Activated CD8-positive, alpha-beta memory T cell treated with anti-CD3 and anti-CD28 coated beads for 4 hours (primary cell): ENCODE measurements around the gene PATE3.

Experiments
- DNase-seq, 2 donors: peaks; one replicate each; pipeline ENCODE4 v3.0.0-alpha.2; 2020; ENCODE audit warnings: low read depth in 2 of 2

Gene PATE3, protein sequence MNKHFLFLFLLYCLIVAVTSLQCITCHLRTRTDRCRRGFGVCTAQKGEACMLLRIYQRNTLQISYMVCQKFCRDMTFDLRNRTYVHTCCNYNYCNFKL

DNA sequence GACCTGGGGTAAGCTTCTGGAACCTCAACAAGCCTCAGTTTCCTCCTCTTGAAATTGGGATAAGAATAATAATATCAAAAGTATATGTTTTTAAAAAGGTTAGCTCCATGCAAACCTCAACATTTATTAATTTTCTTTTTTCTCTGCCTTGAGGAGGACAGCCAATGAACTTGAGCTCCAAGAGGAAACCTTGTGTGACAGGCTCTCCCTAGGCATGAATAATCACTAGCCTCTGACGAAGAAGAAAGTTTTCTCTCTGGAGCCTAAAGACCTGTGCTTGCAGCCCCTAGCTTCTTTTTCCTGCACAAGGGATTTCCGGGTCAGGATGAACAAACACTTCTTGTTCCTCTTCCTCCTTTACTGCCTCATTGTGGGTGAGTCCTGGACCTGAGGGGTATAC is at the start of gene PATE3:
TSS of gene PATE3 (plus strand) at position 301 of the 400 bp plus-strand sequence. CDS start at position 326, 25 bp downstream.
- DNase-seq, result no peak

DNA sequence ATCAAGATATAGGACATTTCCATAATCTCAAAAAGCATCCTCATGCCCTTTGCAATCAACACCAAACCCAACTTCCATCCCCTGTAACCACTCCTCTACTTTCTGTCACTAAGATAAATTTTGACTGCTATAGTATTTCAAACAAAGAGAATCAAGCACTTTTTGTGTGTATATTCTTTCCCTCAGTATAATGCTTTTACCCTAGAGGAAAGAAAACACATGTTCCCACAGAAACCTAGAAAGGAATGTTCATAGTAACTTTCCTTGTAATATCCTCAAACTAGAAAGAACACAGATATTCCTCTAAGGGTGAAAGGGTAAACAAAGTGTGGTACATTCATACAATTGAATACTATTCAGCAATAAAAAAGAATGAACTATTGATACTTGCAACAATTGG is 47.3 kb upstream of the PATE3 start:
- DNase-seq, result no peak

DNA sequence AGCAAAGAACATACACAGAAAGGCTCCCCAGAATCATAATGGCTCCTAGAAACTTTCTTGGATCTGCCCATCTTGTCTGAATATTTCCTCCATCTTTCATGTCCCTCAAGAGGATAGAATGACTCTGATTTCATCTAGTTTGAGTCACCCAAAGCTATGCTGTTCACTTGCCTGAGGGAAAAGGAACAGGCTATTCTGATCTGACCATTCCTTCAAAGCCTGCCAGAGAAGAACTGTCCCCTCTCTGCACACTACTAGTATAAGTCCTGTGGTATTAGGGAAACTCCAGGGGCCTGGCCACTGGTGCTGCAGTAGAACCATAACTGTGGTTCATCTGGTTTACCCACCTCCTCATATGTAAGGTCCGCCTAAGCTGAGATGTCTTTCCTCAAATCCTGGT is 44.2 kb upstream of the PATE3 start:
- DNase-seq, result no peak

DNA sequence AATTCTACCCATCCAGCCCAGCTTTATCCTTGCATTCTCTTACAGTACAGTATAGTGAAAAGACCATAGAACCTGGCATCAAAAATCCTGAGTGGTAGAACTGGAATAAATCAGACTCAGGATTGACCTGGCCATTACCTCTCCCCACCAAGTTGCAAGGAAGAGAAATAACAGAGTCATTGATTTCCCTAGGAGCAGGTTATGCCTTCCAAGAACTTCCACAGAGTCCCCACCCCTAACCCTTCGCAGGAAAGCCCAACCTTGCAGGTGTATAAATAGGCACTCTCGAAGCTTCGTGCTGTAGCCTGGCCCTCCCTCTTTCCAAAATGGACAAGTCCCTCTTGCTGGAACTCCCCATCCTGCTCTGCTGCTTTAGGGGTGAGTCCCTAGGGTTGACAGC is 41.9 kb upstream of the PATE3 start, which contains the start of gene PATE1:
TSS of gene PATE1 (plus strand) at position 301 of the 400 bp plus-strand sequence. CDS start at position 327, 26 bp downstream.
- DNase-seq, result no peak

DNA sequence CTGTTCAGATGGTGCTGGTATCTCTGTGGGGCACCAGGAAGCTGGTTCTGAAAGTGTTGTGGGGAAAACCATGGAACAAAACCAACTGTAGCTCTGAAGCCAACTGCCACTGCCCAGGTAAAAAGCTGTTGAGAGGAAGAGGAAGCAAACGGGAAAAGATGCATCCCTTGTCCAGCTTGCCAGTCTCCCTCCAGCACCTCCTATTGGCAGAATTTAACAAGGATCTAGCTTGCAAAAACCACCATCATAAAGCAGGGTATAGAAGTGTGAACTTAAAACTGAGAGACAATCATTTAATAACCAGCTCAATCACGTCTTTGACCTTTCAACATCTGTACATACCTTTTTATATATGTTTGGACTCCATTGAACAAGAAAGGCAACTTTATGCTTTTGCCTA is 37.3 kb upstream of the PATE3 start:
- DNase-seq, result no peak

DNA sequence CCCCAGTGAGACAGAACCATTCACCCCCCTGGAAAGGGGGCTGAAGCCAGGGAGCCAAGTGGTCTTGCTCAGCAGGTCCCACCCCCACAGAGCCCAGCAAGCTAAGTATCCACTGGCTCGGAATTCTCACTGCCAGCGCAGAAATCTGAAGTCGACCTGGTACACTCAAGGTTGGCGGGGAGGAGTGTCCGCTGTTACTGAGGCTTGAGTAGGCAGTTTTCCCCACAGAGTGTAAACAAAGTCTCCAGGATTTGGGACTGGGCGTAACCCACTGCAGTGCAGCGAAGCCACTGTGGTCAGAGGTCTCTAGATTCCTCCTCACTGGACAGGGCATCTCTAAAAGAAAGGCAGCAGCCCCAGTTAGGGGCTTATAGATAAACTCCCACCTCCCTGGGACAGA is 31.9 kb upstream of the PATE3 start:
- DNase-seq, result no peak

DNA sequence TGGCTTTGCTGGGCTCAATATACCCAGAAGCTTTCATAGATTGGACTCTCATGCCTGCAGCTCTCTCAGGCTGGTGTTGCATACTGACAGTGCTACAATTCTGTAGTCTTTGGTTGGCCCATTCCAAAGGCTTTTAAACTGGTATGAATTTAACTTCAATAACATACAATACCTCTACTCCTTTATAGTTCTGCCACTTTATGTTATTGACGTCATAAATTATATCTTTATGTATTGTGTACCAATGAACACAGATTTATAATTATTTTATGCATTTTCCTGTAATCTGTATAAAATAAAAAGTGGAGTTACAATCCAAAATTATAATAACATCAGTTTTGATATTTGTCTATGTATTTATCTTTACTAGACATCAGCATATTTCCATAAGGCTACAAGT is 25.5 kb upstream of the PATE3 start:
- DNase-seq, result no peak

DNA sequence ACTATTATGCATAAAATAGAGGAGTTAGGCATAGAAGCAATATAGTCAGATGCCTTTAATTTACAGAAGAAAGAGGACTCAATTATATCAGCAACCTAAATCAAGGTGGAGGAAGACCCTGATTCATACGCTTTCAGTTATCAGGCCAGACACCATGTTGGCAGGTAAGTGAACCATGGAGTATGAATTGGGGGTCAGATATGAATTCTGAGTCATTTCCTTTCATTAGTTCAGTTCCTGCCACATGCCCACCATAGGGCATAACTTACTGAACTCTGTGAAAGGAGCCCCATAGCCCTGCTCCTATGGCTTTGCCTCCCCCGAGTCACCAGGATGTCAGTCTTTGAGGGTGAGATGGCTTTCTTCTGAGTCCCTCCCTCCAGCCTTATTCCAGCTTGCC is 24.4 kb upstream of the PATE3 start:
- no peak for DNase-seq

DNA sequence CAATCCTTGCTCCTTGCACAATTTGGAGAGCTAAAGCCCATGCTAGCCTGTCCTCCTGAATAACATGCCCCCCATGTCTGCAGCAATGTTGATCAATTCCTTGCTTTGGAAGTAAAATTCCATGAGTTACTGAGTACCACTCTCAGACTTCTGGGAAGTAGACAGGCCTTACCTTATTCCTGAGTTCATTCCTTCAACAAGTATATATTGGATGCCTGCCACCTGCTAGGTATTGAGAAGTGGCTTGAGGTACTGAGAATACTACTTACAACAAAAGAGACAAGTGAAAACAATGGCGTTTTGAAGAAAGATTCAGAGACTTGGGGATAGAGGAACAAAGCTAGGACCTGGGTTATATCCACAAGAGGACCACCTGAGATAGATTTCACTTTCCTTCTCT is 21.7 kb upstream of the PATE3 start:
- no peak for DNase-seq

DNA sequence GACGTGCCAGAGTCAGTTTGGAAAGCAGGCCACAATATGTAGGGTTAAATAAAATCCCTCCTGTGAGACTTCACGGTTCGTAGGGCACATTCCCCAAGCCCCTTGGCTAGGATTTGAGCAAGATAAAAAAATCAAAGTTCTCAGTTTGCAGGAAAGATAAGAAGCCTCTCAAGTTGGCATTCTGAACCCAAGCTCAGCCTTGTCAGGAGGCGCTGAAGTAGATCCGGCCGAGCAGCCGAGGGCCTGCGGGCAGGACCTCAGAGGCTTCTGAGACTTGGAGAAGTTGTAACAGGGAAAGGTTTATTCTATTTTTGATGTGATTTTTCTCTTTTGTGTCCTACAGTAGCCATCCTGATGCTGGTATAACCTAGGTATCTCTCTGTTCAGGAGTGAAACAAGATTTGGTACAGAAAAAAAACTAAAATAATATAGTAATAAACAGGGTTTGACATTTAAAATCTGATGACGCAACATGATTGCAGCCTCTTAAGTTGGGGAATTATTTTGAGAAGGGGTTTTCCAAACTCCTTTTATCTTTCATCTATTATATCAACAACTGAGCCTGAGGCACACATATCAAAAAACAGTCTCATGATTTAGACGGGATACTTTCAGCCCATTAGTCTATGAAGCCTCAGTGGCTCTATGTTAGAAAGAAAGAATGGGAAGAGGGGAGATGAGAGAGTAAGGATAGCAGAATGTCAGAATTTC is 19.4 kb upstream of the PATE3 start:
- DNase-seq, result no peak

DNA sequence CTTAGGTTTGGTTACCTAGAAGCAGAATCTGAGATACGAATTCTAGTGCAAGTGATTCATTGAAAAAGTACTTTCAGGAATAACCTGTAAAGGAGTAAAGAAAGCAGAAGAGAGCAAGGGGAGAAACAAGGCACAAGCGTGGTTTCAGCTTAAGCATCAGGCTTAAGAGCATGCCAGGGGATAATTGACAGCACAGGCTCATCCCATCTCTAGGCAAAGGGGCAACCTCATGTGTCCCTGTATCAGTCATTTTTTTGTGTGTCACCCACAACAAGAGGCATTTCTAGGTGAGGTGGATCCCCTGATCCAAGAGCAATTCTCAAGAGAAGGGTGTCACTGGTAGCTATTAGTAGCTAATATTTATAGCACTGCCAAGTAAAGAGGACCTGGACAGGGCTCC is 17.3 kb upstream of the PATE3 start:
- no peak for DNase-seq

DNA sequence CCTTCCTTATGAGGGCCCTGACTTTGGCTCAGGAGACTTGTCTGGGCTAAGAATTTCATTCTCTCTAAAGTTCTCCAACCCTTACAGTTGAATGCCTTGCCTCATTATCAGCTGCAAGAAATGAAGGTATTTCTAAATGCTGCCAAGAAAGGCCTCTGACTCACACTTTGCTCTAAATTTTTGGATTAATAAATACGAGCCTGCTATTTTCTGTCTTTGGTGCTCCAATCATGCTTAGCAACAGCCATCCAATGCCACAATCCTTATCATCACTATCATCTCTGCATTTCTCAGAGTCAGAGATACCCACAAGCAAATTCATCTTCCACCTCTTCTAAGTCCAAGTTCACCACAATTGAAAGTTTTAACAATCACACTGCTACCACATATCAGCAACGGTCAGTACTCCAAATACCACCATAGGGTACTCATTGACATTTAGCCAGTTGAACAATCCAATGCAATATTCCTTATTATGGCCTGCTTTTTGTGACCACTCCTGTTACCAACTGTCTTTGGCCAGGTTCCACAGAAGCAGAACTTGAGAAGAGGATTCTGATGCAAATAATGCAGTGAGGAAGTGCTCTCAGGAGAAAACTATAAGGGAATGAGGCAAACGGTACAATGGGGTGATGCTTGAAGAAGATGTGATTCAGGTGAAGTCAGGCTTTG is 15.0 kb upstream of the PATE3 start:
- DNase-seq, result no peak

DNA sequence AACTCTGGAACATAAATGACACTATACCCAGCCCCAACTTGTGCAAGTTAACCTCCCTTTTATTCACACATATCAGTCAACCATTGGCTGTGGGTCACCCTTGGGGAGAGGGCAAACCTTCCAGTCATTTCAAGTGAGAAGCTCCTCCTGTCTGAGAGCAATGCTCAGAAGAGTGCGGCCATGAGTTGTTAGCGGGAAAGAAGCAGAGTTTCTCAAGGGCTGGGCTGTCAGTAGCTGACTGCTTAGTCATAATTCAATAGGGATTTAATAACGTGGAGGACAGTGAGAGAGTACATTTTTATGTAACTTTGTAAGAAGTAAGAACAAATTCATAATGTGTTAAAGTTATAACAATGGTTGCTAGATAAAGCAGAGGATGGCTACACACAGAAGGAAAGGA is 14.4 kb upstream of the PATE3 start:
- no peak for DNase-seq

DNA sequence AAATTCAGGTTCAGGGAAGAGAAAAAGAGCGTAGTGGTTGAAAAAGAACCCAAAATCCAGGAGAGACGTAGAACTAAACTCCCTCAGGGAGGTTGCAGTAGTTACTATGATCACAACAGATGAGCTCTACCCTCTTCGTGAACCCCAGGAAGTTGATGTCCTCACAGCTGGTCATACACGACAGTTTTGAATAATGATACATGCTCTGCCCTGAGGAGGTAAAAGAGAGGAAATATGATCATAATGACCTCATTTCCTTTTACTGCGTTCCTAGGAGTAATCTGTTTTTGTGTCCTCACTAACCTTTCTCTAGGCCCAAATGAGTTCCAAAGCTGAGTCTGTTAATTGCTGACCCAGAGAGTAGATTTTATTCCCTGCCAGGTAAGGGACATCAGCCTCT is 10.6 kb upstream of the PATE3 start:
- DNase-seq, result no peak

DNA sequence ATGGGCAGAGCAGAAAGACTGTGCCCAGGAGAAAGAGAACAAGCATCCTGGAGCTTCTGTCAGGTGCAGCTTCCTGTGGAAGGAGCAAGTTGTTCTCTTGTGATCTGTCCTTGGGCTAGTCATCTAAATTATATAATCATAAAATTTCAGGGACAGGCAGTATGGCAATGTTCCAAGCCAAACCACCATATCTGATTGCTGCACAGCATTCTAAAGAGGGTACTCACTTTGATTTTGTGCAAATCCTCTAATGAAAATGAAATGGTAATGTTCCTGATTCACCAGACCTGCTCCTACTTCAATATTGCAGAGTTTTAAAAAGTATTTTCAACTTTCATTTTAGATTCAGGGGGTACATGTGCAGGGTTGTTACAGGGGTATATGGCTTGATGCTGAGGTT is 9.2 kb upstream of the PATE3 start, which contains the start of gene PATE2:
TSS of gene PATE2 (minus strand) at position 101 of the 400 bp plus-strand sequence. CDS start at position 46, 55 bp downstream.
- DNase-seq, result no peak

DNA sequence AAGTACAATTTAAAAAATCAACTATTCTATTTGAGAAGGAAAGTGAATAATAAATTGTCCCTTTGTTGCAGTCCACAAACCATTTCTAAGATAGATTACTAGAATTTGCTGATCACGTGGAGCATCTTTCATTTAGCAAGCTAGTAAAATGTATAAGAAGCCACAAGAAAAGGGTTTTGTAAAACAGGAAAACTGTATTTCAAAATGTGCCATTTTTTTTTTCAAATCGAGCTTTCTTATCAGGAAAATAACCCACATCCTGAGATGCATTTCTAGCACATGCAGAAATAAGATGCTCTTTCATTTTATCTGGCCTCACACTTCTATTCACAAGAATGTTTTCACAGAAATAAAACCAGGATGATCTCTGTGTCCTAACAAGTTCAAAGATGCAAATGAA is 3.2 kb upstream of the PATE3 start:
- DNase-seq, result no peak

DNA sequence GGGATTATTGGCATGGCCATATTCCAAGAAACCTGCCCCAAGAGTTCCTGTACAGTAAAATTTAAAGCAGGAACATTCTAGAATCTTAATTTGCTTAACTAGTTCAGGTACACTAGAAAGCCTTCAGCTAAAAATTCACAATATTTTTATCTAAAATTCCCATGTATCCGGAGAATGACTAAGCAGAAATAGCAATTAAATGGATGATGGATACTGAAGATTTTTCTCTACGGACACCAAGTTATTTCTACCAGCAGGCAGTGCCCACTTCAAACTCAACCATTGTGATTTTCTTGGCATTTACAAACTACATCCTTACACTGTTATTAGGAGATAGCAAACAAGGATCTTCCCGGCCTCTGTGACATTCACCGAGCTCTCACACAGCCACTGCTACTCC is 2.9 kb downstream of the PATE3 start:
- DNase-seq, result no peak

DNA sequence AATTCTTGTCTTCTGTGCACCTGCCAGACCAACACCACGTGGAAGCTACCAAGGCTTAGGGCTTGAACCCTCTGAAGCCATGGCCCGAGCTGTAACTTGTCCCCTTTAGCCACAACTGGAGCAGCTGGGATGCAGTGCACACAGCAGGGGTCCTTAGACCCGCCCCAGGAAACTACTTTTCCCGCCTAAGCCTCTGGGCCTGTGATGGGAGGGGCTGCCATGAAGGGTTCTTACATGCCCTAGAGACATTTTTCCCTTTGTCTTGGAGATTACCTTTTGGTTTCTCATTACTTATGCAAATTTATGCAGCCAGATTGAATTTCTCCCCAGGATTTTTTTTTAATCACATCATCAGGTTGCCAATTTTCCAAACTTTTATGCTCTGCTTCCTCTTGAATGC is 9.7 kb downstream of the PATE3 start:
- DNase-seq, result no peak

DNA sequence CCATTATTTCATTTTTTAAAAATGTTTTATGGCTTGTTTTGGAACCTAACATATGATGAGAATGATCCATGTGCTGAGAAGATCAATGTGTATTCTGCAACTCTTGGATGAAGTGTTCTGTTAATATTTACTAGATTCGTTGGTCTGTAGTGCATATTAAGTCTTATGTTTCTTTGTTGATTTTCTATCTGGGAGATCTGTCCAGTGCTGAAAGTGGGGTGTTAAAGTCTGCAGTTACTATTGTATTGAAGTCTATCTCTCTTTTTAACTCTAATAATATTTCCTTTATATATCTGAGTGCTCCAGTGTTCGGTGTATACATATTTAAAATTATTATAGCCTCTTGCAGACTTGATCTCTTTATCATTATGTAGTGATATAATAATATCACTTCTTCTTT is 11.9 kb downstream of the PATE3 start:
- DNase-seq, result no peak

DNA sequence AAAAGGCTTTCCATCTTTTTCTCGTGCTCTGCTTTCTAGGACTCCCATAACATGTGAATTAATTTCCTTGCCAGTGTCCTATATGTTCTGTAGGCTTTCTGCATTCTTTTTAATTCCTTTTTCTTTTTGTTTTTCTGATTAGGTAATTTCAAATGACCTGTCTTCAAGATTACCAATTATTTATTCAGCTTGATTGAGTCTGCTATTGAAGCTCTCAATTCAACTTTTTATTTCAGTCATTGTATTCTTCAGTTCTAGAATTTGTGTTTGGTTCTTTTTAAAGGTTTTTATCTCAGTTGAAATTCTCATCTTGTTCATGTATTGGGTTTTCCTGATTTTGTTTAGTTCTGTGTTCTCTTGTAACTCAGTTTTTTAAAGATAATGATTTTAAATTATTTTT is 14.5 kb downstream of the PATE3 start:
- no peak for DNase-seq

DNA sequence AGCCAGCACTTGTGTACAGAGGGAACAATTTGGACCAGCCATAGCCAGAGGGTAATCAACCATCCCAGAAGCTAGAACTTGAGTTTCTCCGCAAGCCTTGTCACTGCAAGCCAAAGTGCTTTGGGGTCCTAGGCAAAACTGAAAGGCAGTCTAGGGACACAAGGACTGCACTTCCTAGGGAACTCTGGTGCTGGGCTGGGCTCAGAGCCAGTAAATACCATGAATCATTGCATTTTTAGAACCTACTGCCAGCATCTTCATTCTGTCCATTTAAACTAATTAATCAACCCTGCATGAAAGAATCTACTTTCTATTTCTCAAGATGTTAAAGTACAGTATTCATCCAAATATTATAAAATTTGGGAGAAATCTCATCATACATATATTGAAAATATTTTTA is 20.0 kb downstream of the PATE3 start:
- no peak for DNase-seq

DNA sequence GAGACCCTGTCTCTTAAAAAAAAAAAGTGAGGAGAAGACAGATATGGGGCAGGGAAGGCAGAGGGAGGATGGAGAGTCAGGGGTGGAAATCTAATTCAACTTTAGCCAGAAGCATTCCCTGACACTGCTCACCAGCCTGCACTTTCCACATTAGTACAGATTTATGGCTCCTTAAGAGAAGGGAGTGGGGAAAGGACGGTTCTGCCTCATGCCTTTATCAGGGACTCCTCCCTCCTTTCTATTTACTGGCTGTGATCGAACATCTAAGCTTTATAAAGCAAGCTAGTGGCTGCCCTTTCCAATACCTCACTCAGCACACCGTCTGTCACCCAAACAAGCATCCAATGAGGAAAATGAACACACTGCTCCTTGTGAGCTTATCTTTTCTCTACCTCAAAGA is 45.1 kb downstream of the PATE3 start, which contains the start of gene PATE4:
TSS of gene PATE4 (plus strand) at position 301 of the 400 bp plus-strand sequence. CDS start at position 345, 44 bp downstream.
- no peak for DNase-seq

DNA sequence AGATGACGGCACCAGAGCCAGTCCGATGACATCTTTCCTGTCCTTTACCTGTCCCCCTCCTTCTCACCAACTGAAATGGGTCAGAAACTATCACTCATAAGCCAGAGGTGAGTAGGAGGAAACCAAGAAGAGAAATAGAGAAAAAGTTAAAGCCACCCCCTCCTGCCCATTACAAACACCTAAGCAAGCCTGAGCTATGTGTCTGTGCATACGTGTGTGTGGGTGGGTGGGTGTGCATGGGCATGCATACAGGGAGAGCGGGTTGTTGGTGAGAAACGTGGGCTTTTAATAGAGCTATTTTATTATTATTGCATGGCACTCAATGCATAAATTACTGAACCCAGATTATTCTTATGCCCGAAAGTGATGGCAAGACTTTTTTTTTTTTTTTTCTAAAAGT is 47.8 kb downstream of the PATE3 start:
- no peak for DNase-seq
